ENCODE data around the gene DUSP22.

The DUSP22 gene

GRCh38 chr6:392441-393390 lies 100.4 kb downstream of the DUSP22 start:
- DNase-seq (ENCODE audit: low read depth in 2 of 2, low spot score in 1 of 2): no peak

GRCh38 chr6:393391-394221 lies 101.3 kb downstream of the DUSP22 start:
- DNase-seq (ENCODE audit: low read depth in 2 of 2, low spot score in 1 of 2): no peak

- DNase-seq (ENCODE audit: low read depth in 2 of 2, low spot score in 1 of 2): no peak
Observed at GRCh38 chr6:394641-395289, 102.5 kb downstream of the DUSP22 start.

GRCh38 chr6:395432-396125 lies 103.3 kb downstream of the DUSP22 start:
- DNase-seq (ENCODE audit: low read depth in 2 of 2, low spot score in 1 of 2): no peak

- no peak for DNase-seq (ENCODE audit: low read depth in 2 of 2, low spot score in 1 of 2)
Observed at GRCh38 chr6:396126-396520, 103.8 kb downstream of the DUSP22 start.

- no peak for DNase-seq (ENCODE audit: low read depth in 2 of 2, low spot score in 1 of 2)
Observed at GRCh38 chr6:397056-397455, 104.8 kb downstream of the DUSP22 start.

- no peak for DNase-seq (ENCODE audit: low read depth in 2 of 2, low spot score in 1 of 2)
Observed at GRCh38 chr6:397604-398003, 105.3 kb downstream of the DUSP22 start.

GRCh38 chr6:398065-398464 lies 105.8 kb downstream of the DUSP22 start:
- DNase-seq (ENCODE audit: low read depth in 2 of 2, low spot score in 1 of 2): no peak

GRCh38 chr6:398558-399078 lies 106.3 kb downstream of the DUSP22 start:
- DNase-seq (ENCODE audit: low read depth in 2 of 2, low spot score in 1 of 2): no peak

- DNase-seq (ENCODE audit: low read depth in 2 of 2, low spot score in 1 of 2): no peak
Observed at GRCh38 chr6:399785-400534, 107.7 kb downstream of the DUSP22 start.

- no peak for DNase-seq (ENCODE audit: low read depth in 2 of 2, low spot score in 1 of 2)
Observed at GRCh38 chr6:400815-401214, 108.5 kb downstream of the DUSP22 start.

Measured in stimulated activated CD8-positive, alpha-beta memory T cell treated with anti-CD3 and anti-CD28 coated beads, Interleukin-4, amount 100 ng/mL, for 4 hours (primary cell).